GM19452 (cell line): ENCODE measurements around the gene MAP3K1.

Source experiments
- ATAC-seq: cut with Tn5 transposase; IDR thresholded peaks from one replicate; pipeline ENCODE4 v1.9.1; 2021; ENCODE audit not compliant: unreplicated experiment

MAP3K1 gene

GRCh38 chr5:56845277-56845676 is 29.9 kb downstream of the MAP3K1 start:
- no peak for ATAC-seq

GRCh38 chr5:56845904-56846480 is 30.6 kb downstream of the MAP3K1 start:
- no peak for ATAC-seq

DNA sequence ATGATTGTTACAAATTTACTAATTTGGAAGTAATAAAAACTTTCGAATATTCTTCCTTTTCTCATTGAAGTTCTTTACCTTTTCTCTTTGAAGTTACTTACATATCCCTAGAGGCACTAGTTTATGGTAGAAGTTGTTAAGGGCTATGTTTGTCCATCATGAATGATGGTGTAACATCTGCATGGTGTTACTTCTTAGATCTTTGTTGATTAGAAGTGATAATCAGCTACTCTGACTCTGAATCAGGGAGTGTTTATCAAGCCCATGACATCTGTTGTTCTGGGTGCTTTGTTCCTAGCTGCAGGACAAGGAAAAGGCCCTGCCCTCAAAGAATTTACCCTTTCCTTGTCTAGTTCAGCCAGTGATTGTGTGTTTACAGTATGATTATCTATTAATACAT is 32.9 kb downstream of the MAP3K1 start:
- ATAC-seq = no peak

DNA sequence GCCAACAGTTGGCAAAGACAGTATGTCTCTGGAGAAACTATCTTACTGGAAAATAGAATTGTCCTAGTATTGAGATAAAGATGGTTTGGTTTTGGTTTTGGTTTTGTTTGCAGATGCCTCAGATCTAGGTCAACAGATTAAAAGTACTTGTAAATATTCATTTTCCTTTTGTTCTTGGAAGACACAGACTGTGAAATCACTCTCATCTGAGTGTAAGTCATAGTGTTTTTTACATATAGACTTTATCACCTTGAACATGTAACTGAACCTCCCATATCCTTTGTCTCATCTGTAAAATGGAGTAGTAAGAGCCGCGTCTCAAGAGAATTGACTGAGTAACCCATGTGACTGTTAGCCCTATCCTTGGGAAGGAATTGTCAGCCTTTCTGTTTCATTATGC is 34.3 kb downstream of the MAP3K1 start:
- ATAC-seq = no peak

GRCh38 chr5:56850423-56850822 is 35.1 kb downstream of the MAP3K1 start:
- no peak for ATAC-seq

- no peak for ATAC-seq
These were observed 36.1 kb downstream of the MAP3K1 start for GRCh38 chr5:56851258-56851941.

GRCh38 chr5:56852228-56853000 is 37.1 kb downstream of the MAP3K1 start:
- ATAC-seq = no peak

- no peak for ATAC-seq
These were observed 38.3 kb downstream of the MAP3K1 start for GRCh38 chr5:56853698-56854097.

- no peak for ATAC-seq
These were observed 39.6 kb downstream of the MAP3K1 start for GRCh38 chr5:56854920-56855319.

DNA sequence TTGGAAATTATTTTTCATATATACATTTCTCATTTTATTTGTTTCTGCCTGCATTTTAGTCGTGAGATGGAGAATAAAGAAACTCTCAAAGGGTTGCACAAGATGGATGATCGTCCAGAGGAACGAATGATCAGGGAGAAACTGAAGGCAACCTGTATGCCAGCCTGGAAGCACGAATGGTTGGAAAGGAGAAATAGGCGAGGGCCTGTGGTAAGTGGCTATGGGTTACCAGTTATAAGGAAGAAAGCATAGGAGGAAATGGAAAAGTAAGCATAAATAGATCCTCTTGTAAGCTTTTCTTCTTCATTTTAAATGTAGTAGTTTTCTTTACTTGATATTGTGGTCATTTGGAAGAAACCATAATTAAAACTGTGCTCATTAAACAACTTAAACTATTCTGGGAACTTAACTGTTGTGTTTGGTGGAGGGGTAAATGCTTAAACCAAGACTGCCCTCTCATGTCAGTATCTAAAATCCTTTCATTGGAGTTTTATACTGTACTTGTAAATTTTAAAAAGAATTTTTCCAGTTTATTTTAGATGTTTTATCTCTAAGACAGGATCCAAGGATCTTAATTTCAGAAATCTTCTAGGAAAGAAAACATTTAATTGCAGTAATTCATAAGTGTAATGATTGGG is 41.3 kb downstream of the MAP3K1 start:
- no peak for ATAC-seq

GRCh38 chr5:56858777-56859442 is 43.6 kb downstream of the MAP3K1 start:
- no peak for ATAC-seq

DNA sequence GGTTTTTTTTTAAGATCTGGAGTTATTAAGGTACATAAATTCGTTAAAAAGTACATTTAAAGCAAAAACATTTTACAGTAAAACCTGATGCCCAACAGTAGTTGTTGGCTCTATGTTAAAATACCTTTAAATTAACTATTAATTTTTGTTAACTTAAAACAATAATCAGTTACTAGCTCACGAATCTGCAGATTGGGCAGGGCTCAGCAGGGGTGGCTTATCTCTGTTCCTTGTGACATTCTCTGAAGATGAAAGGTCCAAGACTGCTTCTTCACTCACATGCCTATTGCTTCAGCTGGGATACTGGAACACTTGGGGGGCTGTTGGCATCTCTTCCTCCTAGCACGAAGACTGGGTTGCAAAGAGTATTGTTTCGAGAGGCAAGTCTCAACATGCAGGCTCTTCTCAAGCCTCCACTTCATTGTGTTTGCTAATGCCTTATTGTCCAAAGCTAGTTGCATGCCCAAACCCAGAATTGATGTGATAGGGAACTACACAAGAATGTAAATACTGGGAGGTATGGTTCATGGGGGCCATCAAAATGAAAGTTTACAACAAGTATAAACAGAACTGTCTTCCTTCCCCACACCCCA is 46.6 kb downstream of the MAP3K1 start:
- ATAC-seq = no peak

- ATAC-seq = no peak
These were observed 47.6 kb downstream of the MAP3K1 start for GRCh38 chr5:56862909-56863308.

DNA sequence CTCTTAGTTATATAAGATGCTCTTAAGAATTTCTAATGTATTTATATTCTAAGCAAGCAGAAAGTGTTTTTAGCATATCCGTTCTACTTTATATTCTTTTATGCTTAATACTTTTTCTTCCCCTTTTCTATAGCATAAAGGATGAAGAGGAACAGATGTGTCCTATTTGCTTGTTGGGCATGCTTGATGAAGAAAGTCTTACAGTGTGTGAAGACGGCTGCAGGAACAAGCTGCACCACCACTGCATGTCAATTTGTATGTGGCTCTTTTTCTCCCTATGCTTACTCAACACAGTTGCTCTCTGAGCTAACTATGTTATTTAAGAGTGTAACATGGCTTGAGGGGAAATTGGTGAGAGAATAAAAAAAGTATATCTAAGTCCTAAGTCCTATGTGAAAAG is 56.4 kb downstream of the MAP3K1 start:
- ATAC-seq = no peak

- no peak for ATAC-seq
These were observed 57.7 kb downstream of the MAP3K1 start for GRCh38 chr5:56873056-56873455.

DNA sequence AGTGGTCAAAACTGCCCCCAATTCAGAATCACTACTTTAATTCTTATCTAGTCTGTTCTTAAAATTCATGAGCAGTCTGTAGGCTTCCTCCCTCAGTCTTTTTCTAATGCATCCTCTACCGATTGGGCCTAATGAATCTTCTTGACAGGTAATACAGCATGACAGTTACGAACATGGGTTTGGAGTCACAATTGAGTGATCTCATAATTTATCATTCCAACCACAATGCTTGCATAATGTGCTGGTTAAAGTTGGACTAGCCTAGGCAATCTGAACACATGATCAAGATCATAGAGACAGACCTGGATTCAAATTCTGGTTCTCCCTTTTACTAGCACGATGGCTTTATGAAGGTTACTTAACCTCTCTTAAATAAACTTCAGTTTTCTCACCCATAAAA is 61.0 kb downstream of the MAP3K1 start:
- no peak for ATAC-seq

GRCh38 chr5:56881571-56881970 is 66.2 kb downstream of the MAP3K1 start:
- no peak for ATAC-seq

GRCh38 chr5:56893251-56893951 is 78.1 kb downstream of the MAP3K1 start:
- ATAC-seq = no peak

- ATAC-seq = no peak
These were observed 81.4 kb downstream of the MAP3K1 start for GRCh38 chr5:56896763-56897162.

GRCh38 chr5:56898213-56898612 is 82.9 kb downstream of the MAP3K1 start:
- ATAC-seq = no peak
